HCT116 (cell line): ENCODE data around the gene C4orf50. TPM values are rescaled to one million over a fixed set of nuclear protein-coding genes. Genes with fewer than 3 reads are reported as not detected.

Source experiments
- ATAC-seq: fragments of 200-7000 bp; cut with Tn5 transposase; 2 replicates; pipeline ENCODE4 v1.9.1; 2020; ENCODE audit warnings: mild to moderate bottlenecking, moderate library complexity
- BruUV-seq: library from RNA; stranded (reverse); fragments of 400-500 nt; replicated peaks from 2 replicates; lab custom pipeline; 2021; lab: Mats Ljungman, UMichigan
- CTCF ChIA-PET: fragments of 300-600 bp; sonication (Branson Sonifier 250); formaldehyde crosslinking; loops from one replicate; lab custom pipeline; 2021; ENCODE audit warnings: antibody characterized with exemption; lab: Charles Lee
- POLR2A ChIA-PET: fragments of 300-600, 350-600 bp; sonication (Branson Sonifier 250); formaldehyde crosslinking; loops from one replicate; lab custom pipeline; 2021; ENCODE audit warnings: antibody characterized with exemption; lab: Charles Lee
- RAD21 ChIA-PET, 2 experiments: fragments of 300-600 bp; sonication (Branson Sonifier 250); formaldehyde crosslinking; loops; one replicate each; lab custom pipeline; 2023; ENCODE audit warnings: low total read pairs in 2 of 2; ENCODE audit not compliant: uncharacterized antibody in 2 of 2, unreplicated experiment in 2 of 2, low non-redundant PET in 1 of 2; lab: Charles Lee
- DNase-seq: peaks from one replicate; pipeline ENCODE4 v3.0.0-alpha.2; 2010; ENCODE audit warnings: low read depth, low spot score
- H2AFZ ChIP-seq: fragments of 200-600 bp; shearing (Covaris generic), sonication (generic); 2 replicates; pipeline ENCODE4 v1.6.1; 2017; ENCODE audit warnings: low read depth, mixed run types, mixed read lengths, antibody characterized with exemption, low read length; ENCODE audit not compliant: poor library complexity, severe bottlenecking
- H3K27ac ChIP-seq: 2 replicates; pipeline ENCODE4 v1.5.1; 2012; ENCODE audit warnings: low read depth, low read length
- H3K27me3 ChIP-seq: fragments of 200-600 bp; sonication (generic); 2 replicates; pipeline ENCODE4 v1.6.1; 2016; ENCODE audit warnings: mixed run types, low read length, mixed read lengths; ENCODE audit not compliant: insufficient read depth
- H3K36me3 ChIP-seq, 2 experiments: fragments of 200-500 bp in 1 of 2; fragments of 200-600 bp in 1 of 2; sonication (Bioruptor generic) in 1 of 2; sonication (generic) in 1 of 2; 2 replicates each; pipeline versions ENCODE4 v1.5.1 to v1.6.1; 2014 to 2016; ENCODE audit warnings: low read length in 2 of 2, inconsistent platforms in 1 of 2, mixed read lengths in 1 of 2, mixed run types in 1 of 2; ENCODE audit not compliant: insufficient read depth in 2 of 2, control insufficient read depth in 1 of 2
- H3K4me1 ChIP-seq, 2 experiments: fragments of 200-600 bp in 1 of 2; sonication (generic) in 1 of 2; 2 replicates each; pipeline versions ENCODE4 v1.5.1 to v1.6.1; 2012 to 2017; ENCODE audit warnings: low read length in 2 of 2, inconsistent platforms in 1 of 2, mild to moderate bottlenecking in 1 of 2, mixed read lengths in 1 of 2, mixed run types in 1 of 2, moderate library complexity in 1 of 2; ENCODE audit not compliant: insufficient read depth in 2 of 2, control insufficient read depth in 1 of 2
- H3K4me2 ChIP-seq: fragments of 200-600 bp; sonication (generic); 2 replicates; pipeline ENCODE4 v1.6.1; 2017; ENCODE audit warnings: mixed run types, low read length, mixed read lengths
- H3K4me3 ChIP-seq, 2 experiments: fragments of 200-600 bp in 1 of 2; sonication (generic) in 1 of 2; replicated peaks in 1 of 2; 2 replicates each; pipeline ENCODE4 v1.5.1; 2011 to 2016; ENCODE audit warnings: low read length in 2 of 2, control low read depth in 1 of 2, low read depth in 1 of 2, mild to moderate bottlenecking in 1 of 2, mixed read lengths in 1 of 2, mixed run types in 1 of 2
- H3K79me2 ChIP-seq: fragments of 200-600 bp; sonication (generic); 2 replicates; pipeline ENCODE4 v1.6.1; 2017; ENCODE audit warnings: mild to moderate bottlenecking, mixed run types, low read length, moderate library complexity, mixed read lengths; ENCODE audit not compliant: insufficient read depth
- H3K9ac ChIP-seq: fragments of 200-600 bp; sonication (generic); 2 replicates; pipeline ENCODE4 v1.6.1; 2016; ENCODE audit warnings: low read length, mixed read lengths
- H3K9me2 ChIP-seq: fragments of 200-600 bp; sonication (generic), shearing (Covaris generic); 2 replicates; pipeline ENCODE4 v1.6.1; 2017; ENCODE audit warnings: mixed run types, mild to moderate bottlenecking, moderate library complexity; ENCODE audit not compliant: insufficient read depth
- H3K9me3 ChIP-seq, 2 experiments: fragments of 200-500 bp in 1 of 2; fragments of 200-600 bp in 1 of 2; sonication (Bioruptor generic) in 1 of 2; sonication (generic) in 1 of 2; 2 replicates each; pipeline ENCODE4 v1.6.1; 2014 to 2017; ENCODE audit warnings: low read length in 2 of 2, mixed read lengths in 2 of 2, inconsistent platforms in 1 of 2, low read depth in 1 of 2, mild to moderate bottlenecking in 1 of 2, mixed run types in 1 of 2, moderate library complexity in 1 of 2; ENCODE audit not compliant: control insufficient read depth in 1 of 2, insufficient read depth in 1 of 2
- H4K20me1 ChIP-seq: fragments of 200-600 bp; sonication (generic), shearing (Covaris generic); 2 replicates; pipeline ENCODE4 v1.6.1; 2017; ENCODE audit warnings: mixed run types, mild to moderate bottlenecking, moderate library complexity; ENCODE audit not compliant: insufficient read depth
- CBX3 ChIP-seq: IDR thresholded peaks from 2 replicates; pipeline ENCODE4 v1.6.1; 2012; ENCODE audit warnings: low read depth
- CEBPB ChIP-seq: IDR thresholded peaks from 2 replicates; pipeline ENCODE4 v1.6.1; 2012; ENCODE audit warnings: low read depth
- EZH2 ChIP-seq: fragments of 200-600 bp; sonication (generic); IDR thresholded peaks from 2 replicates; pipeline ENCODE4 v1.6.1; 2017; ENCODE audit warnings: antibody characterized with exemption, mixed run types
- FOSL1 ChIP-seq: IDR thresholded peaks from 2 replicates; pipeline ENCODE4 v1.6.1; 2012; ENCODE audit warnings: low read depth
- JUND ChIP-seq: IDR thresholded peaks from 2 replicates; pipeline ENCODE4 v1.6.1; 2012
- POLR2A ChIP-seq: IDR thresholded peaks from 2 replicates; pipeline ENCODE4 v1.7.0; 2011; ENCODE audit warnings: borderline replicate concordance; ENCODE audit not compliant: insufficient read depth, insufficient read length; ENCODE audit errors: extremely low read depth
- POLR2AphosphoS5 ChIP-seq: IDR thresholded peaks from 2 replicates; pipeline ENCODE4 v1.6.1; 2011; ENCODE audit warnings: mild to moderate bottlenecking, low read depth, low read length, moderate library complexity
- RAD21 ChIP-seq: IDR thresholded peaks from 2 replicates; pipeline ENCODE4 v1.6.1; 2012; ENCODE audit warnings: low read depth, mild to moderate bottlenecking
- SP1 ChIP-seq: IDR thresholded peaks from 2 replicates; pipeline ENCODE4 v1.6.1; 2012; ENCODE audit warnings: low read depth
- TCF7L2 ChIP-seq: IDR thresholded peaks from 2 replicates; pipeline ENCODE4 v1.7.0; 2011; ENCODE audit warnings: borderline replicate concordance, inconsistent platforms; ENCODE audit not compliant: insufficient read depth, insufficient read length; ENCODE audit errors: extremely low read depth
- ZFX ChIP-seq: fragments of 450-650 bp; IDR thresholded peaks from 2 replicates; pipeline ENCODE4 v1.6.1; 2017
- ZNF274 ChIP-seq: fragments of 200-500 bp; sonication (Bioruptor generic); IDR thresholded peaks from 2 replicates; pipeline ENCODE4 v1.6.1; 2014; ENCODE audit warnings: mild to moderate bottlenecking, low read depth, low read length, inconsistent platforms
- intact Hi-C: fragments of 100-400 bp; cut with micrococcal nuclease; formaldehyde crosslinking; loops from 2 replicates; pipeline ENCODE4 v1.10.0; 2022
- total RNA-seq: library from RNA; stranded (reverse); gene quantifications from one replicate; pipeline ENCODE4 v1.2.1, GENCODE V29; 2021; ENCODE audit not compliant: unreplicated experiment
- TF ChIP-seq, protein P1 (sequence below): IDR thresholded peaks from 2 replicates; pipeline ENCODE4 v1.6.1; 2012
- TF ChIP-seq, protein P2 (sequence below), 3 experiments: fragments of 200-600 bp in 1 of 3; sonication (generic) in 1 of 3; IDR thresholded peaks in 2 of 3; conservative IDR thresholded peaks in 1 of 3; 2 replicates each; pipeline ENCODE4 v1.5.1; 2012 to 2017; ENCODE audit warnings: low read depth in 2 of 3, low read length in 2 of 3, antibody characterized with exemption in 1 of 3, borderline replicate concordance in 1 of 3, control low read depth in 1 of 3, mild to moderate bottlenecking in 1 of 3, mixed read lengths in 1 of 3, mixed run types in 1 of 3, moderate library complexity in 1 of 3; ENCODE audit not compliant: insufficient read depth in 1 of 3
- TF ChIP-seq, protein P3 (sequence below): IDR thresholded peaks from 2 replicates; pipeline ENCODE4 v1.6.1; 2012; ENCODE audit warnings: low read depth
- TF ChIP-seq, protein P4 (sequence below): IDR thresholded peaks from 2 replicates; pipeline ENCODE4 v1.6.1; 2012

Gene C4orf50
- total RNA-seq, 1 experiment from 2014 or later, result not detected

DNA sequence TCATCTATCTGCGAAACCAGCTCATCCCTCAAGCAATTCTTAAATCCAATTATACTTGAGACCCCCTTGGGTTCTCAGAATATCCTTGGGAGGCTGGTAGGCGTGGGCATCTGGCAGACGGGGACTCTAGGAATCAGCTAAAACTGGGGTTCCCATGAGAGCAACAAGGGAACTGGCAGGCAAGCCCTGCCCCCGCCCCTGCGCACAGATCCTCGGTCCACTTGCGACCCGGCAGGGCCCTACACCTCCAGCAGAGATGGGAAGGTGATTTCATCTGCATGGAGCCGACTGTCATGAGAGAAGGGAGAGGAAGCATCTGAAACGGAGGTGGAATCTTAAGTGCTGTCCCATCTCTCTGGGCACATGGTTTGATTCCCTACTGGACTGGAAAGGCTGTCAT is 9.9 kb upstream of the C4orf50 start:
- H3K4me2 ChIP-seq, result no peak overlapping the region
- RAD21 ChIA-PET, result no interaction called here
- TF ChIP-seq CBX3, result no peak
- TF ChIP-seq ZNF274, result no peak
- no peak for TF ChIP-seq JUND
- TF ChIP-seq, protein P1, sequence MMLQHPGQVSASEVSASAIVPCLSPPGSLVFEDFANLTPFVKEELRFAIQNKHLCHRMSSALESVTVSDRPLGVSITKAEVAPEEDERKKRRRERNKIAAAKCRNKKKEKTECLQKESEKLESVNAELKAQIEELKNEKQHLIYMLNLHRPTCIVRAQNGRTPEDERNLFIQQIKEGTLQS, result no peak
- no peak for TF ChIP-seq EZH2
- TF ChIP-seq SP1, result no peak
- no peak for TF ChIP-seq RAD21
- no peak for TF ChIP-seq POLR2AphosphoS5
- no peak for TF ChIP-seq TCF7L2
- no peaks in the 10 kb centered on the region for H3K9me3 ChIP-seq
- no peak overlapping the region for H3K27ac ChIP-seq
- H3K9me2 ChIP-seq, result no peaks in the 10 kb centered on the region
- H3K27me3 ChIP-seq, result no peaks in the 10 kb centered on the region
- no TSS peak for BruUV-seq
- CTCF ChIA-PET, result no interaction called here
- no peaks in the 10 kb centered on the region for H3K36me3 ChIP-seq
- DNase-seq, result no peak
- intact Hi-C loops, result no loop called here
- H4K20me1 ChIP-seq, result no peaks in the 10 kb centered on the region
- ATAC-seq, result no peak
- H3K9ac ChIP-seq, result no peak overlapping the region
- no peaks in the 10 kb centered on the region for H3K4me1 ChIP-seq
- no peak overlapping the region for H3K4me3 ChIP-seq
- POLR2A ChIA-PET, result no interaction called here
- no peaks in the 10 kb centered on the region for H3K79me2 ChIP-seq
- no peak overlapping the region for H2AFZ ChIP-seq

DNA sequence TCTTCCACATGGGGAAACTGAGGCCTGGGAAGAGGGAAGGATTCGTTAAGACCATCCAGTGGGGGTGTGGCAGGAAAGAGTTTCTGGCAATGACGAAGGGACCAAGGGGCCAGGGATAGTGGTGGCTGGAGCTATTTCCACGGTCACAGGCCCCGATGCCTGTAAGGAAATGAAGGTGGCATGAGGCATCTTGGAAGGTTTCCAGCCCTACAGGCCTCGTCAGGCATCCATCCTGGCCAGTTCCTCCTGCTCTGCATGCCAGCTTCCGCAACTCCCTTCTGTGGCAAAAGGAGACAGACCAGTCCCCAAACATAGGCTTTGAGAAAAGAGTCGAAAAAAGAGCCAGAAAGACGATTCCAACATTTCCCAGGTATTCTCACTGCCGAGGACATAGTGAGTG is 9.2 kb upstream of the C4orf50 start:
- no peaks in the 10 kb centered on the region for H4K20me1 ChIP-seq
- no peaks in the 10 kb centered on the region for H3K27me3 ChIP-seq
- no peaks in the 10 kb centered on the region for H3K4me1 ChIP-seq
- H3K9me3 ChIP-seq, result no peaks in the 10 kb centered on the region
- ChIA-PET CTCF (no interaction called here), POLR2A (no interaction called here), RAD21 (no interaction called here)
- H3K9me2 ChIP-seq, result no peaks in the 10 kb centered on the region
- TF ChIP-seq, protein P2, sequence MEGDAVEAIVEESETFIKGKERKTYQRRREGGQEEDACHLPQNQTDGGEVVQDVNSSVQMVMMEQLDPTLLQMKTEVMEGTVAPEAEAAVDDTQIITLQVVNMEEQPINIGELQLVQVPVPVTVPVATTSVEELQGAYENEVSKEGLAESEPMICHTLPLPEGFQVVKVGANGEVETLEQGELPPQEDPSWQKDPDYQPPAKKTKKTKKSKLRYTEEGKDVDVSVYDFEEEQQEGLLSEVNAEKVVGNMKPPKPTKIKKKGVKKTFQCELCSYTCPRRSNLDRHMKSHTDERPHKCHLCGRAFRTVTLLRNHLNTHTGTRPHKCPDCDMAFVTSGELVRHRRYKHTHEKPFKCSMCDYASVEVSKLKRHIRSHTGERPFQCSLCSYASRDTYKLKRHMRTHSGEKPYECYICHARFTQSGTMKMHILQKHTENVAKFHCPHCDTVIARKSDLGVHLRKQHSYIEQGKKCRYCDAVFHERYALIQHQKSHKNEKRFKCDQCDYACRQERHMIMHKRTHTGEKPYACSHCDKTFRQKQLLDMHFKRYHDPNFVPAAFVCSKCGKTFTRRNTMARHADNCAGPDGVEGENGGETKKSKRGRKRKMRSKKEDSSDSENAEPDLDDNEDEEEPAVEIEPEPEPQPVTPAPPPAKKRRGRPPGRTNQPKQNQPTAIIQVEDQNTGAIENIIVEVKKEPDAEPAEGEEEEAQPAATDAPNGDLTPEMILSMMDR (IDR thresholded peaks at IDR 0.05 in 2 of 3, conservative IDR thresholded peaks at IDR 0.05 in 1 of 3; ENCODE audit: borderline replicate concordance in 1 of 3, insufficient read depth in 1 of 3, low read depth in 2 of 3, low read length in 2 of 3), result no peak
- TF ChIP-seq JUND (no peak), POLR2A (no peak), FOSL1 (no peak), CBX3 (no peak), ZFX (no peak), CEBPB (no peak), POLR2AphosphoS5 (no peak), EZH2 (no peak)
- TF ChIP-seq, protein P3, sequence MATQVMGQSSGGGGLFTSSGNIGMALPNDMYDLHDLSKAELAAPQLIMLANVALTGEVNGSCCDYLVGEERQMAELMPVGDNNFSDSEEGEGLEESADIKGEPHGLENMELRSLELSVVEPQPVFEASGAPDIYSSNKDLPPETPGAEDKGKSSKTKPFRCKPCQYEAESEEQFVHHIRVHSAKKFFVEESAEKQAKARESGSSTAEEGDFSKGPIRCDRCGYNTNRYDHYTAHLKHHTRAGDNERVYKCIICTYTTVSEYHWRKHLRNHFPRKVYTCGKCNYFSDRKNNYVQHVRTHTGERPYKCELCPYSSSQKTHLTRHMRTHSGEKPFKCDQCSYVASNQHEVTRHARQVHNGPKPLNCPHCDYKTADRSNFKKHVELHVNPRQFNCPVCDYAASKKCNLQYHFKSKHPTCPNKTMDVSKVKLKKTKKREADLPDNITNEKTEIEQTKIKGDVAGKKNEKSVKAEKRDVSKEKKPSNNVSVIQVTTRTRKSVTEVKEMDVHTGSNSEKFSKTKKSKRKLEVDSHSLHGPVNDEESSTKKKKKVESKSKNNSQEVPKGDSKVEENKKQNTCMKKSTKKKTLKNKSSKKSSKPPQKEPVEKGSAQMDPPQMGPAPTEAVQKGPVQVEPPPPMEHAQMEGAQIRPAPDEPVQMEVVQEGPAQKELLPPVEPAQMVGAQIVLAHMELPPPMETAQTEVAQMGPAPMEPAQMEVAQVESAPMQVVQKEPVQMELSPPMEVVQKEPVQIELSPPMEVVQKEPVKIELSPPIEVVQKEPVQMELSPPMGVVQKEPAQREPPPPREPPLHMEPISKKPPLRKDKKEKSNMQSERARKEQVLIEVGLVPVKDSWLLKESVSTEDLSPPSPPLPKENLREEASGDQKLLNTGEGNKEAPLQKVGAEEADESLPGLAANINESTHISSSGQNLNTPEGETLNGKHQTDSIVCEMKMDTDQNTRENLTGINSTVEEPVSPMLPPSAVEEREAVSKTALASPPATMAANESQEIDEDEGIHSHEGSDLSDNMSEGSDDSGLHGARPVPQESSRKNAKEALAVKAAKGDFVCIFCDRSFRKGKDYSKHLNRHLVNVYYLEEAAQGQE, result no peak
- TF ChIP-seq, protein P4, sequence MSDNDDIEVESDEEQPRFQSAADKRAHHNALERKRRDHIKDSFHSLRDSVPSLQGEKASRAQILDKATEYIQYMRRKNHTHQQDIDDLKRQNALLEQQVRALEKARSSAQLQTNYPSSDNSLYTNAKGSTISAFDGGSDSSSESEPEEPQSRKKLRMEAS, result no peak
- intact Hi-C loops, result no loop called here
- no peak overlapping the region for H3K4me3 ChIP-seq
- no peak overlapping the region for H3K27ac ChIP-seq
- no peak overlapping the region for H2AFZ ChIP-seq
- DNase-seq (no peak), ATAC-seq (no peak)
- H3K9ac ChIP-seq, result no peak overlapping the region
- no TSS peak for BruUV-seq
- H3K4me2 ChIP-seq, result no peak overlapping the region
- no peaks in the 10 kb centered on the region for H3K79me2 ChIP-seq
- no peaks in the 10 kb centered on the region for H3K36me3 ChIP-seq
